ENCODE results near the gene MASP1.
"Not testable (repeated sequence)": the region's sequence is repeated elsewhere in the genome, so short reads cannot be mapped to it uniquely, and the experiment has no call there.

Gene MASP1

GRCh38 chr3:187222801-187223200 lies 68.7 kb downstream of the MASP1 start:
- no peak for DNase-seq

GRCh38 chr3:187215460-187215859 lies 76.1 kb downstream of the MASP1 start:
- DNase-seq: no peak

GRCh38 chr3:187213616-187214015 lies 77.9 kb downstream of the MASP1 start:
- no peak for DNase-seq

DNA sequence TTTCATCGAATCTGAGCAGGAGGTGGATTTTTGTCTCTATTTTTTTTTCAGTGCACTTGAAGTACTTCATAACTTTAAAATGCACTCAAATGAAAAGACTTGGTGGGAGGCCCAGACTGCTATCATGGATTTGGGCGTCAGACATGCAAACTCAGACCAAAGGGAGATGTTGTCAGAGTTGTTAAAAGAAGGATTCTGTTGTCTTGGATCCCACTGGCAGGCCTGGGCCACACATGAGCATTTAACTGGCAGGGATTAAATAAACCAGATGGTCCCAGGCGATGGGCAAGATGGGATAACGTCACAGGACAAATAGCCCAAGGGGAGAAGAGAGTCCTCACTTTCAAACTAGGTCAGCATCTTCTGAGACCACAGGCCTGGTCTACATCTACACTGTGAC lies 78.8 kb downstream of the MASP1 start:
- no peak for DNase-seq

DNA sequence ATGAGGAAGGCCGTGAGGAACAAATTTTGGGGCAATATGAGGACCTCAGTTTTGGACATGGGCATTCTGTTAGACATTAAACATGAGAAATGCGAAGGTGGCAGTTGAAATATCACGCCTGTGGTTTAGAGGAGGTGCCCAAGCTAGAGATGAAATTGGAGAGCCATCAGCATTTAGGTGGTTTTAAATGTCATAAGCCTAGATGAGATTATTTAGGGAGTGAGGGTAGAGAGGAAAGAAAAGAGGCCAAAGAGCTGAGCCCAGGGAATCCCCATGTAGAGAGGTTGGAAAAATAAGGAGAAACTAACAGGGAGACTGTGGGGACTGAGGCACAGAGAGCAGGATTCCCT lies 79.4 kb downstream of the MASP1 start:
- no peak for DNase-seq

- no peak for DNase-seq
Measured at GRCh38 chr3:187211532-187212195, 79.9 kb downstream of the MASP1 start.

DNA sequence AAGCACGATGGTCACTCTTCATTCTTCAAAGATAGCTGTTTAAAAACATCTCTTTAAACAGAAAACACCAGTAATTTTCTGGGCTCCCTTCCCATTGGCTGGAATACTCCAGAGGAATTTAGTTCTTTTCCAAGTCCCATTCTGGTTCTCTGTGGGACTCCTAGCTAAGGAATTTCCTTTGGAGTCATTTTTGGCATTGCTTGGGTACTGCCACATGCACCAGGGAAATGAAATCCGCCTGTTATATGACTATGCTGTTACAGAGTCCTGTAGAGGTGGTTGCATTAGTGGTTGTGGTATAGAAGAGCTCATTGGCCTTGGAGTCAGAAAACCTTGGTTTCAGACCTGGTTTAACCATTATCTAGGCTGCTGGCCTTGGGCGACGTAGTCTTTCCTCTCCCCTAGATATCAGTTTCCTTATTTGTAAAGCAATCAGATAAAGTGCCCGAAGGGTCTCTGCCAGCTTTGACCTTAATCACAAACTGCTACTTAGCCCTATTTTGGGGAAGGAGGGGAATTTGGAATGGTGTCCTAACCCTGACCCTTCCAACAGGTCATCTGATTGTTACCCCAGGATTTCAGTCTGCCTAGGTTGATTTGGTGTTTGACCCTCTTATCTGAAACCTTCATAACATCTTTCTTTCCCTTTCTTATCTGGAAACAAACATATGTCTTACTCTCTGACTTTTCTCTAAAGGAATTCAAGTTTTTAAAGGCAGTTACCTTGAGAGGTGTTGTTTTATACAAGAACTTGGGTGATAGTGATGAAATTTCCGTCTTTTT lies 80.8 kb downstream of the MASP1 start:
- DNase-seq: no peak

- no peak for DNase-seq
Measured at GRCh38 chr3:187210091-187210490, 81.4 kb downstream of the MASP1 start.

GRCh38 chr3:187209491-187209890 lies 82.0 kb downstream of the MASP1 start:
- no peak for DNase-seq

DNA sequence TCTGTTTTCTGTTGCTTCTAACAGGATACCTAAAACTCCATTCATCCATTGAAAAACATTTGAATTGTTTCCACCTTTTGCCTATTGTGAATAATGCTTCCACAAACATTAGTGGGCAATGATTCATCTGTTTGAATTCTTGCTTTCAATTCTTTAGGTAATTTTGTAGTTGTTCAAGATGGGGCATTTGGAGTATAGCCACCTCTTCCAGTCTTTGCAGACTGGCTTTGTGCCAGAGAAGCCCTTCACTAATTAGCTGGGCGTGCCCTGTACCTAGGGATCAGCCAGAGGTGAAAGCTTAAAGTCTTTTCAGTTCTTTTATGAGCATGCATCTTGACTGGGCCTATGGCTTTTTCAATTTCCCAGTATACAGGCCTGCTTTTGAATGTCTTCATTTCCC lies 83.4 kb downstream of the MASP1 start:
- no peak for DNase-seq

DNA sequence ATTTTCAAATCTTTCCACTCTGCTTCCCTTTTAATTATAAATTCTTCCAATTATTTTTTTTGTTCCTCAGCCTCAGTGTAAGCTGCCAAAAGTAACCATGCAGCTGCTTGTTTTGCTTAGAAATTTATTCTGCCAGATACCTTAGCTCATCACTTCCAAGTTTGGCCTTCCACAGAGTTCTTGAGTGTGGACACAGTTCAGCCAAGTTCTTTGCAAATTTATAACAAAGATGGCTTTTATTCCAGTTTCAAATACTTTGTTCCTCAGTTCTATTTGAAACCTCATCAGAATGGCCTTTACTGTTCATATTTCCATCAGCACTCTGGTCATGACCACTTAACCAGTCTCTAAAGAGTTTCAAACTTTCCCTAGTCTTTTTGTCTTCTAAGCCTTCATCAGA lies 83.9 kb downstream of the MASP1 start:
- DNase-seq: no peak

GRCh38 chr3:187207062-187207461 lies 84.5 kb downstream of the MASP1 start:
- no peak for DNase-seq

DNA sequence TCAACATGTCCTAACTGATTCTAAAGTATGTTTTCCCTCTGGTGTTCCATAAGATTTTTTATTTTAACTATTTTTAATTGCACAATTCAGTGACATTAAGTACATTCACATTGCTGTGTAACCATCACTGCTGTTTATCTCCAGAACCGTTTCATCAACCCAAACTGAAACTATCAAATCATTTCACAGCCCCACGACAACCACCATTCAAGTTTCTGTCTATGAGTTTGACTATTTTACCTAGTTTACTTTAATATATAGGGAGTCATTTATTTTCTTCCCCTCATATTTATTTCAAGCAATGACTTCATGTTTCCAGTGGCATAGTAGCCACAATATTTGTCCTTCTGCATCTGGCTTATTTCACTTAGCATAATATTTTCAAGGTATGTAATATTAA lies 85.9 kb downstream of the MASP1 start:
- DNase-seq: no peak

DNA sequence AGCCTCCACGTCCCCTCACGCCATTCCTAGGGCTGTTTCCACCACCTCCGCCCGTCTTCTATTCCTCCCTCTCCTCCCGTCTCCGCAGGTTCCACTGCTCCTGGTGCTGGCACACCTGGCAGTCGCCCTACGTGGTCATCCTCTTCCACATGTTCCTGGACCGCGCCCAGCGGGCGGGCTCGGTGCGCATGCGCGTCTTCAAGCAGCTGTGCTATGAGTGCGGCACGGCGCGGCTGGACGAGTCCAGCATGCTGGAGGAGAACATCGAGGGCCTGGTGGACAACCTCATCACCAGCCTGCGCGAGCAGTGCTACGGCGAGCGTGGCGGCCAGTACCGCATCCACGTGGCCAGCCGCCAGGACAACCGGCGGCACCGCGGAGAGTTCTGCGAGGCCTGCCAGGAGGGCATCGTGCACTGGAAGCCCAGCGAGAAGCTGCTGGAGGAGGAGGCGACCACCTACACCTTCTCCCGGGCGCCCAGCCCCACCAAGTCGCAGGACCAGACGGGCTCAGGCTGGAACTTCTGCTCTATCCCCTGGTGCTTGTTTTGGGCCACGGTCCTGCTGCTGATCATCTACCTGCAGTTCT lies 92.0 kb downstream of the MASP1 start:
- not testable (repeated sequence) for DNase-seq

GRCh38 chr3:187198490-187198889 lies 93.0 kb downstream of the MASP1 start:
- DNase-seq: no peak

DNA sequence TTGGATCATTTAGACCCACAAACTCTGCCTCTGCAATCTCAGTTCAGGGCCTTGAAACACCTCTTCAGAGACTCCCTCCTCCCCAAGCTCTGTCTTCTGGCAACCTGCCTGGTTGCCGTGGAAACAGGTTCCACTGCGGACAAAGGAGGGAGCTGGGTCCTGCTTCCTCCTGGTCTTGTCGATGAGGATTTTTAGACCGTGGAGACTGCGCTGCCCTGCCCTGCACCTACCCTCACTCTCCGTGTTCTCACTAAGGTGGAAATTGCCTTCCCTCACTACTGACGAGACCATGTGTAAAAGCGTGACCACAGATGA lies 94.2 kb downstream of the MASP1 start, which contains the start of gene RTP1:
Gene RTP1 (plus strand): TSS at position 152 of the 315 bp plus-strand sequence. CDS start 30 bp downstream, at position 182.
- no peak for DNase-seq

DNA sequence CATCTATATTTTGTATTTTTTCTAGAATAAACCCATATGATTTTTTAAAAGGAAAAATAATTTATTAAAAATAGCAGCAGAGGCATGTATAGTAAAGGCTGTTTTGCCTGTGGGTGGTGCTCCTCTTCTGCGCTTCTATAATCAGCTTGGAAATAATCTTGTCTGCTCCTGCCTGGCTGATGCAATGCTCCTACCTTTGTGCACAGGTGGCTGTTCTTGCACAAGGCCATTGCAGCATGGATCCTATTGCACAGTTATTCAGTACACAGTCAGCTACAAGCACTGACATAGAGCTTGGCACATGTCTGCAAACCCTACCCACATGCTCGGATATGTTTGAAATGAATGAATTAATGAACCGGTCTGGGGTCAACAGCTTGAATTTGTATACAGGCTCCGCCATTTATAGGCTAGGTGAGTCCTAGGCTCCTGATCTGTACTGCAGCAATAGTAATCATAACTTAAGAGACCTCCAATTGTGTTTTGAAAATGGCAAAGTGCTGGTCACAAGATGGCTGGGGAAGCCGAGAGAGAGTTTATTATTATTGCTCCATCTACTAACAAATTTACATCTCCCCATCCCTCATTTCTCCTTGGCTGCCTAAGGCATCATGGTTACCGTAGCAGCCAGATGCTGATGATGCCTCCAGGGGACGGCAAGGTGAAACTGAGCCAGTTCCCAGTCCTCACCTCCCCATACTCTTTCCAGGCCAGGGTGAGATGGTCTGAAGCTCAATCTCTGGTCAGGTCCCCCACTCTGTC lies 94.8 kb downstream of the MASP1 start:
- DNase-seq: no peak

- DNase-seq: no peak
Measured at GRCh38 chr3:187193181-187193580, 98.4 kb downstream of the MASP1 start.

- DNase-seq: no peak
Measured at GRCh38 chr3:187191271-187191670, 100.3 kb downstream of the MASP1 start.

- no peak for DNase-seq
Measured at GRCh38 chr3:187188931-187189330, 102.6 kb downstream of the MASP1 start.

GRCh38 chr3:187186801-187187421 lies 104.6 kb downstream of the MASP1 start:
- no peak for DNase-seq

- DNase-seq: no peak
Measured at GRCh38 chr3:187186375-187186774, 105.2 kb downstream of the MASP1 start.

- no peak for DNase-seq
Measured at GRCh38 chr3:187185759-187186158, 105.8 kb downstream of the MASP1 start.
